HG02610 (cell line): ENCODE measurements around the gene PROZ.
"Not testable (repeated sequence)": the region's sequence is repeated elsewhere in the genome, so short reads cannot be mapped to it uniquely, and the experiment has no call there.

ENCODE experiments used
- ATAC-seq: cut with Tn5 transposase; IDR thresholded peaks from one replicate; pipeline ENCODE4 v1.9.1; 2021; ENCODE audit warnings: mild to moderate bottlenecking, moderate library complexity; ENCODE audit not compliant: unreplicated experiment

PROZ gene, protein sequence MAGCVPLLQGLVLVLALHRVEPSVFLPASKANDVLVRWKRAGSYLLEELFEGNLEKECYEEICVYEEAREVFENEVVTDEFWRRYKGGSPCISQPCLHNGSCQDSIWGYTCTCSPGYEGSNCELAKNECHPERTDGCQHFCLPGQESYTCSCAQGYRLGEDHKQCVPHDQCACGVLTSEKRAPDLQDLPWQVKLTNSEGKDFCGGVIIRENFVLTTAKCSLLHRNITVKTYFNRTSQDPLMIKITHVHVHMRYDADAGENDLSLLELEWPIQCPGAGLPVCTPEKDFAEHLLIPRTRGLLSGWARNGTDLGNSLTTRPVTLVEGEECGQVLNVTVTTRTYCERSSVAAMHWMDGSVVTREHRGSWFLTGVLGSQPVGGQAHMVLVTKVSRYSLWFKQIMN

DNA sequence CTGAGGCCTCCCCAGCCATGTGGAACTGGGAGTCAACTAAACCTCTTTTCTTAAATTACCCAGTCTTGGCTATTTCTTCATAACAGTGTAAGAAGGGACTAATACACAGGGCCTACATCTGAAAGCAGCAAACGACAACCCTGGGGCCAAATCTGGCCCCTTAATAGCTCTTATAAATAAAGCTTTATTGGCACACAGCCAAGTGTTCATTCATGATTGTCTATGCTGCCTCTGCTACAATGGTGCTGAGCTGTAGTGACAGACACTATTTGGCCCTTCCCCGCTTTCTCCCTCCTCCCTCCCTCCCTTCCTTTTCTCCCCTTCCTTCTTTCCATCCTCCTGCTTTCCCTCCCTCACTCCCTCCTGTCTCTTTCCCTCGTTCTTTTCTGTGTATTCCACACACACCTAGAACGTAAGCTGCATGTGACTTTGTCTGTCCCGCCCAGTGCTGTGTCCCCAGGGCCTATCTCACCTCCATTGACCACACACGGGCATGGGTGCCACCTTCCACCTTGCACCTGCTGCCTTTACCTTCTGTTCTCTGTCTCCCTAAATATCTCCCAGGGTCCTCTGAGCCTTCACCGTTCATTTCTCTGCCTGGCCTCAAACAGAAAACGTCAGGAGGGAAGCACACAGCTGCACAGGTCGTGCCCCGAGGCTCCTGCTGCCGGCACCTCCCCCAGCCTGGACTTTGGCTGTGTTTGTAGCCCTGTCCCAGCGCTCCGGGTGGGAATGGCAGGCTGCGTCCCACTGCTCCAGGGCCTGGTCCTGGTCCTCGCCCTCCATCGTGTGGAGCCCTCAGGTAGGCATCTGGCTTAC is at the start of gene PROZ:
Gene PROZ (plus strand): TSS at position 720 of the 819 bp plus-strand sequence. CDS start 13 bp downstream, at position 733.
- ATAC-seq, result no peak

DNA sequence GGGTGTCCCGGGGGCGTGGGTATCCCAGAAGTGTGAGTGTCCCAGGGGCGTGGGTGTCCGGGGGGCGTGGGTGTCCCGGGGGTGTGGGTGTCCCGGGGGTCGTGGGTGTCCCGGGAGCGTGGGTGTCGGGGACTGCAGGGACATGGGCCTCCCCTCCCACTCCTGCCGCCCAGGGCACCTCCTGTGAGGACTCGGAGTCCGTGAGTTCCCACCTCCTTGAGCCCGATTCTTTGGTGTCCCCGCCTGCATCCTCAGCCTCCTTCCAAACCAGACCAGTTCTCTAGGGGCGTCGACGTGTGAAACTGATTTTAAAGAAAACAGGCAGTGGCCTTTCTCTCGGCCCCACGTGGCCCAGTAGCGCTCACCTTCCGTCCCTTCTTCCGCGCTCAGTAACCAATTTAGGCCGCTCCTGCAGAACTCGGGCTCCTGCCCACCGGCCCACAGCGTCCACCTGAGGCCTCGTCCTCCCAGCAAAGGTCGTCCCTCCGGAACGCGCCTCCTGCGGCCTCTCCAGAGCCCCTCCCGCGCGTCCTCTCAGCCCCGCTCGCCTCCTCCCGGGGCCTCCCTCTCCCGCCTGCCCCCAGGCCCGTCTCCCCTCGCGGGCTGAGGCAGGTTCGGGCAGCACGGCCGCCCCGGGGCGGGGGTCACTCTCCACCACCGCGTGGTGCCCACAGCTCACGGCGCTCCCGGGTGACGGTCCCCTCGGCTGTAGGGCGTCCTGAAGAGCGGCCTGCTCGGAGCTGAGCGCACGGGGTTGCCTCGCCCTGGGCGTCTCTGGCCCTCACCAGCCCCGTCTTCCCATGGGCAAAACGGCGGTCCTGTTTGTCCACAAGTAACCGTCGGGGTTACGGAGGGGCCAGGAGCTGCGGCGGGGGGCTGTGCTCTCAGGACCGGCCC is 49.0 kb upstream of the PROZ start:
- no peak for ATAC-seq

DNA sequence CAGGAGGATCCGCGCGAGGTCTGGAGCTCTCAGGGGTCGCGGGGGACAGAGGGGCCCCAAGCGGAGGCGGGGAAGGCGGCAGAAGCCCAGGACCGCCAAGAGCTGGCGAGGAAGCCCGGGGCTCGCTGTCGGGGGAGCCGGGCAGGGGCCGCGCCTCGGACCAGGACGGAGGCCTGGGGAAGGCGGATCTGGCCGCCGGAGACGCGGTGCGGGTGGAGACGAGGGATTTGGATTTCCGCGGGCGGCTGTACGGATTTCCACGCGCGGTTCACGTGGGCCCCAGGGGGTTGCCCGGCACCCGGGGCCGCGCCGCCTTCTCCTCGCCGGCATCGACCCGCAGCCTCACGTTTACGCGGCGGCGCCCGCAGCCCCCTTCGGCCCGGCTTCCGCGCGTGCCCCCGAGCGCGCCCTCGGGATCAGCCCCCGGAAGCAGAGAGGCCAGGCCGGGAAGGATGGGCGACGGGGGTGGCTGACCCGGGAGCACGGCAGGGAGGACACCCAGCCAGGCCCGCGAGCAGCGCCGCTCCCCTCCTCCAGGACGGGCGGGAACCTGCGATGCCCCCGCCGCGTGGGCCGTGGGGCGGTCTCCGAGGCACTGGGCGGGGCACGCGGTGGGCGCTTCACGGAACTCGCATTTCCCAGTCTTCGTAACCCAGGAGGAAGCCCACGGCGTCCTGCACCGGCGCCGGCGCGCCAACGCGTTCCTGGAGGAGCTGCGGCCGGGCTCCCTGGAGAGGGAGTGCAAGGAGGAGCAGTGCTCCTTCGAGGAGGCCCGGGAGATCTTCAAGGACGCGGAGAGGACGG is 48.2 kb upstream of the PROZ start:
- ATAC-seq, result no peak

DNA sequence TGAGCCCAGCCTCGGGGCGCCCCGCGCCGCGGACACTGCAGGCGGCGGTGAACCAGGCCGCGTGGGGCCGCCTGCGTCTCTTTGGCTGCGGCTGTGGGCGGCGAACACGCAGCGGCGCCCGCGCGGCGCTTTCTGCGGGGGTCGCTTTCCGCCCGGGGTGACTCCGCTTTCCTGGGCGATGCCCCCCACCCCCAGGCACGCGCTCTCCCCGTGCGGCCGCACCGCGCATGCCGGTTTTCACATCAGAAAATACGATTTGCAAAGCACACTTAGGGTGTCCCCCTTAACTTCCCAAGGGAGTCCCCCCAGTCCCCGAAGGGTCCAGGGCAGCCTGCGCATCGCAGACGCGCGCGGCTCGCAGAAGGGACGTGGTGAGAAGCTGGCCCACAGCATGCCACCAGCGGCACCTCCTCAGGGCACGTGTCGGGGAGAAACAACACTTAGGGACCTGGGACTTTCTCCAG is 47.6 kb upstream of the PROZ start:
- no peak for ATAC-seq

DNA sequence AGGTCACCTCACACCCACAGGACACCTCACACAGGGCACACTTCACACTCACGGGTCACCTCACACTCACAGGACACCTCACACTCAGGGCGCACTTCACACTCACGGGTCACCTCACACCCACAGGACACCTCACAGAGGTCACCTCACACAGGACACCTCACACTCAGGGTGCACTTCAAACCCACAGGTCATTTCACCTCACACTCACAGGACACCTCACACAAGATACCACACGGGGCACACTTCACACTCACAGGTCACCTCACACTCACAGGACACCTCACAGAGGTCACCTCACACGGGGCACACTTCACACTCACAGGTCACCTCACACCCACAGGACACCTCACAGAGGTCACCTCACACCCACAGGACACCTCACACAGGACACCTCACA is 46.6 kb upstream of the PROZ start:
- not testable (repeated sequence) for ATAC-seq

DNA sequence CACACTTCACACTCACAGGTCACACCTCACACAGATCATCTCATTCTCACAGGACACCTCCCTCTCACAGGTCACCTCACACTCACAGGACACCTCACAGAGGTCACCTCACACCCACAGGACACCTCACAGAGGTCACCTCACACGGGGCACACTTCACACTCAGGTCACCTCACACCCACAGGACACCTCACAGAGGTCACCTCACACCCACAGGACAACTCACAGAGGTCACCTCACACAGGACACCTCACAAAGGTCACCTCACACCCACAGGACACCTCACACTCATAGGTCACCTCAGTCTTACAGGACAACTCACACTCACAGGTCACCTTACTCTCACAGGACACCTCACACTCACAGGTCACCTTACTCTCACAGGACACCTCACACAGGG is 46.0 kb upstream of the PROZ start:
- not testable (repeated sequence) for ATAC-seq

DNA sequence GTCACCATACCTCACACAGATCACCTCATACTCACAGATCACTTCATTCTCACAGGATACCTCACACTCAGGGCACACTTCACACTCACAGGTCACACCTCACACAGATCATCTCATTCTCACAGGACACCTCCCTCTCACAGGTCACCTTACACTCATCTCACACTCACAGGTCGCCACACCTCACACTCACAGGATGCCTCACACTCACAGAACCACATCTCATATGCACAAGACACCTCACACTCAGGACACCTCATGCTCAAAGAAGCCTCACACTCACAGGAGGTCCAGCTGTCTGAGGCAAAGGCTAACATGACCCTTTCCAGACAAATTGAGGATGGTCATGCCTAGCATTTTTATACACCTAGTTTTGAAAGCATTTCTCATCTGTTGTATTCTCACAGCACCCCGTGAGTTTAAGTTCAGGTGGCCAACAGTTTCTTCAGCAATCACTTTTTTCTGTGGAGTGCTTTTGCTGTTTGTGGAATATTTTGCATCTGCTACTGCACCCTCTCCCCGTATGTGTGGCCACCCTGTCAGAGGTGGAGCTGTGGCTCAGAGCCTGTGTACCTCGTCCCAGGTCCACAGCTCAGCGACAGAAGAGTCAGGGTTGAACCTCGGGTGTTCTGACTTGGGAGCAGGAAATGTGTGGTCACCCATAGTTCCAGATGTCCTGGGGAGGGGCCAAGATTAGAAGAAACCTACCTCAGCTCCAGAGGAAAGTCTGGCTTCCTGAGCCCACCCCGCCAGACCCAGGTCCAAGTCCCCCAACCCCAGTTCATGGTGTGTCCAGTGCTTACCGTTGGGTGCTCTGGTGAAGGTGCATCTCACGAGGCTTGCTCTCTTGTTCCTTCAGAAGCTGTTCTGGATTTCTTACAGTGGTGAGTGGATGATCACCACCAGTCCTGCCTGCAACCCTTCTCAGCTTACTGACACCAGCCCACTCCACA is 45.3 kb upstream of the PROZ start:
- ATAC-seq, result no peak

DNA sequence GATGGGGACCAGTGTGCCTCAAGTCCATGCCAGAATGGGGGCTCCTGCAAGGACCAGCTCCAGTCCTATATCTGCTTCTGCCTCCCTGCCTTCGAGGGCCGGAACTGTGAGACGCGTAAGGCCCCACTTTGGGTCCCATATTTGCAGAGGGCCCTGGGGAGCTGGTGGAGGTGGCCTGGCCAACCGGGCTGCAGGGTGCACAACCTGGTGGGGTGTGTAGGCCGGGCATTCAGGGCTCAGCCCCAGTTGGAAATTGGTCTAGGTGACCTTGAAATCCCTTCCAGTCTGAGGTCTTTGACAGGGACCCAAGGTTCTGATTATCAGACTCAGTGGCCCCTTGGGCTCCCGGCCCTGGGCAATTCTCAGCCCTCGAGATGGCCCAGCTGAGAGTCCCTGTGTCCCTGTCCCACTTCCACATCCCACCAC is 44.6 kb upstream of the PROZ start:
- ATAC-seq, result no peak

DNA sequence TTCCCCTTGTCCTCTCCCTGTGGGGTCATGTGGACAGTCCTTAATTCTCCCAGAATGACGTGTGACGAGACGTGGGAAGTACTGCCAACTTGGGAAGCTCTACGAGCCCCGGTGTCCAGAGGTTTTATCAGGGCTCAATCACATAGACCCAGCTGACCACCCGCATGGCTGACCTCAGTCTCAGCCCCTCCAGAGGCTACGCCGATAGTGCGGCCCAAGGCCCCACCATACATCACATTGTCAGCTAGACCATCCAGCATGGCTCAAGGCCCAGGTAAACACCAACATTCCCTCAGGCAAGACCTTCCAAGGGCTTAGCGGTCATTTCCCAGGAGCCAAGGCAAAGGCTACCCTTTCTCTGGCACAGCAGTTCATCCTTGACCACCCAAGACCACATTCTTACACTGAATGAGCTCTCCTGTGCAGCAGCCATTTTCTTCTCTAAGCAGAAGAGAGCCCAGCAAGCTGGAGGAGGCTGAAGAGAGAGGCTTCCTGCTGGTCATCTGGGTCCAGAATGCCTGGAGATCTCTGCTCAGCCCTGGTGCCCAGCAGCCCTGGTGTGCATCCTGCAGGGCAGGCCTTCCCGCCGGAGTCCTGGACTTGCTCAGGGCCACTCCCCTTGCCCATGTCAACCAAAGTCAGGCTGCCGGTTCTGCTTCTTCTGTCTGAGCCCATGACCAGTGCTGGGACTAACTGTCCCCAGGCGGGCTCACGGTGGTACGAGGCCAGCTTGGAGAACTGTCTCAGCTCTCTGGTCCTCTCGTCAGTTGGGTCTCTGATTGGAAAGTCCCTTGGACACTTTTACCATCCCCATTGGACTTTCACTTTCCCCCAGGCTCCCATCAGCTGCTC is 43.7 kb upstream of the PROZ start:
- ATAC-seq, result no peak

DNA sequence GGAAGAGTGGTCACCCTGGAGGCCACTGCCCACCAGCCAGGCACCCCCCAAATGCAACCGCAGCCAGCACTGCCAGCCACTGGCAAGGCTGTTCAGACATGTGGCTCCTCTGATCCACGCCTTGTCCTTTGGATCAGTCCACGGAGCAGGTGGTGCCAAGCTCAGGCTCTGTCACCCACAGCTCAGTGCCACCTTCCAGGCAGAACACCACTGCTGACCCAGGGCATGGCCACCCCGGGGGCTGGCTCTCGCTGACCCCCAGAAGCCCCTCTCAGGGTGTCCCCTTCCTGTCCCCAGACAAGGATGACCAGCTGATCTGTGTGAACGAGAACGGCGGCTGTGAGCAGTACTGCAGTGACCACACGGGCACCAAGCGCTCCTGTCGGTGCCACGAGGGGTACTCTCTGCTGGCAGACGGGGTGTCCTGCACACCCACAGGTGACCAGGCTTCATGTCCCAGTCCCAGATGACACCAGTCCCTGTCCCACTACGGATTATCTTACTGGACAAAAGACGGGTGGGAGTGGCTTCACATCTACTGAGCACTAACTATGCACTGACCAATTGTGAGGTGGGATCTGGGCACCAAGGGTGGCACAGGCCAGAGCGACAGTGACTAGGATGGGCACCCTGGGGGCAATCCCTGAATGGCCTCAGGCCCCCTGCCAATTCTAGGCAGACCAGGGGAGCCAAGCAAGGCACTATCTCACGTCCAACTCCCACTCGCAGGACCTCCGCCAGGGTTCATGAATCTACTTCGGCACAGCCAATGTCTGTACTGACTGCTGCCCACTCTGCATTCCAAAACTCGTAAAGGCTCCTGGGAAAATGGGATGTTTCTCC is 42.9 kb upstream of the PROZ start:
- no peak for ATAC-seq

DNA sequence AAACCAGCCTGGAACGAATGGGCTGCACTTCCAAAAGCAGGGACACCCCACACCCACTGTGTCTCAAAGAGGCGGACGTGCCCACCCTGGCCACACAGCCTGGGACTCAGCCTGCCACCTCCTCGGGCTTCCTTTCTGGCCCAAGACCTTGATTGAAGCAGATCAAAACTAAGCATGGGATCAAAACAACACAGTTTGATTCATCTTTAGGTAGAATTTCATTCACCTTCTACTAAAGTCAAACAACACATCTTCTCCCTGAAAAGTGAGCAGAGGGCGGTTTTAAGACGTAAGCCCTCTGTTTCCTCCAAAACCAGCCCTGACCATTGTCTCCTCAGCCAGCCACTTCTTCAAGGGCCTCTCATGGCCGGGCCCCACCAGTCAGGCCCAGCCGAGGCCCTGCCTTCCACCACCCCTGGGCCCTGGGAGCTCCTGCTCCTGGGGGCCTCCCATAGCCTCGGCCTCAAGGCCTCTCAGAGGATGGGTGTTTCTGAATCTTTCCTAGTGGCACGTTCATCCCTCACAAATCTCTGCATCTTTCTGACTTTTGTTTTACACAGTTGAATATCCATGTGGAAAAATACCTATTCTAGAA is 42.1 kb upstream of the PROZ start:
- no peak for ATAC-seq

DNA sequence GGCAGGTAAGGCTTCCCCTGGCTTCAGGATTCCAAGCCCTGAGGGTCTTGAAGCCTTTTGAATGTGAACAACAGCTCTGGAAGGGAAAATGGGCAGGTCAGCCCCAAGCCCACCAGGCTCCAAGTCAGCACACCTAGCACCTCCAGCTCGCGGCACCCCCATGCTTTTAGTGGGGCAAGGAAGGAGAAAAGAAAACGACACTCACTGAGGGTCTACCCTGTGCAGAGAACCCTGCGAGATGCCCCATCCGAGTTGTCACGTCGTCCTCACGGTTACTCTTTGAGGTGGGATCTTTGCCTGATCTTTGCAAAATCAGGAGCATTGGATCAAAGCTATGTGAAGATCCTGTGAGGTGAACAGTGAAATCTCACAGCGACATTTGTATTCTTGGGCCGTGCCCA is 41.6 kb upstream of the PROZ start:
- ATAC-seq, result no peak

DNA sequence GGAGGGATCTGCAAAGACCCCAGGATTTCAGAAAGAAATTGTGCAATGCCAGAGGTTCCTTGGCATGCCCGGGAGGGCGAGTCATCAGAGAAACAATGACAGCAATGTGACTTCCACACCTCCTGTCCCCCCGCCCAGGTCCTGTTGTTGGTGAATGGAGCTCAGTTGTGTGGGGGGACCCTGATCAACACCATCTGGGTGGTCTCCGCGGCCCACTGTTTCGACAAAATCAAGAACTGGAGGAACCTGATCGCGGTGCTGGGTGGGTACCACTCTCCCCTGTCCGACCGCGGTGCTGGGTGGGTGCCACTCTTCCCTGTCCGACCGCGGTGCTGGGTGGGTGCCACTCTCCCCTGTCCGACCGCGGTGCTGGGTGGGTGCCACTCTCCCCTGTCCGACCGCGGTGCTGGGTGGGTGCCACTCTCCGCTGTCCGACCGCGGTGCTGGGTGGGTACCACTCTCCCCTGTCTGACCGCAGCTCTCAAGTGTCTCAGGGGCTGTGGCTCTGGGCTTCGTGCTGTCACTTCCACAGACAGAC is 41.0 kb upstream of the PROZ start:
- ATAC-seq, result no peak

DNA sequence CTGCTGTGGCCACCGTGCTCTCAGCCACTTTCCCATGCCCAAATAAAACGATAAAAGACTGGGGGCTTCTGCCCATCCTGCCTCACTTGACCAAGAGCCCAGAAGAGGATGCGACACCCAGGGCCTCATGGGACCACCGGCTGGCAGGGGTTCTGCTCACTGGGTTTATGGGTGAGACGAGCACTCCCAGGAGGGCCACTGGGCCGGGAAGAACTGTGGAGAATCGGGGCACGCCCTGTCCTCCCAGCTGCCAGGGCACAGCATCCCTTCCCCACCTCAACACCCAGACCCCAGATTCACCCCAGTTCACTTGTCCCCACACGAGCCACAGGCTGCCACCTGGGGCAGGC is 40.6 kb upstream of the PROZ start:
- ATAC-seq, result no peak

DNA sequence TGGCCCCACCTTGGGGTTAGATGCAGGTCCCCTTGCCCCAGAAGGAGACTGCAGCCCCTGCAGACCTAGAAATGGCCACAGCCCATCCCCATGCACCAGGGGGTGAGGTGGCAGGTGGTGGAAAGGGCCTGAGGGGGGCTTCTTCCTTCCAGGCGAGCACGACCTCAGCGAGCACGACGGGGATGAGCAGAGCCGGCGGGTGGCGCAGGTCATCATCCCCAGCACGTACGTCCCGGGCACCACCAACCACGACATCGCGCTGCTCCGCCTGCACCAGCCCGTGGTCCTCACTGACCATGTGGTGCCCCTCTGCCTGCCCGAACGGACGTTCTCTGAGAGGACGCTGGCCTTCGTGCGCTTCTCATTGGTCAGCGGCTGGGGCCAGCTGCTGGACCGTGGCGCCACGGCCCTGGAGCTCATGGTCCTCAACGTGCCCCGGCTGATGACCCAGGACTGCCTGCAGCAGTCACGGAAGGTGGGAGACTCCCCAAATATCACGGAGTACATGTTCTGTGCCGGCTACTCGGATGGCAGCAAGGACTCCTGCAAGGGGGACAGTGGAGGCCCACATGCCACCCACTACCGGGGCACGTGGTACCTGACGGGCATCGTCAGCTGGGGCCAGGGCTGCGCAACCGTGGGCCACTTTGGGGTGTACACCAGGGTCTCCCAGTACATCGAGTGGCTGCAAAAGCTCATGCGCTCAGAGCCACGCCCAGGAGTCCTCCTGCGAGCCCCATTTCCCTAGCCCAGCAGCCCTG is 40.0 kb upstream of the PROZ start:
- no peak for ATAC-seq
